CD4-positive, alpha-beta T cell treated with Interleukin-12 subunit alpha and Interleukin-12 subunit beta, for 1 hour (primary cell): ENCODE results near the gene OLFM3.

ENCODE experiments used
- DNase-seq: peaks from one replicate; pipeline ENCODE4 v3.0.0-alpha.2; 2020

OLFM3 gene

DNA sequence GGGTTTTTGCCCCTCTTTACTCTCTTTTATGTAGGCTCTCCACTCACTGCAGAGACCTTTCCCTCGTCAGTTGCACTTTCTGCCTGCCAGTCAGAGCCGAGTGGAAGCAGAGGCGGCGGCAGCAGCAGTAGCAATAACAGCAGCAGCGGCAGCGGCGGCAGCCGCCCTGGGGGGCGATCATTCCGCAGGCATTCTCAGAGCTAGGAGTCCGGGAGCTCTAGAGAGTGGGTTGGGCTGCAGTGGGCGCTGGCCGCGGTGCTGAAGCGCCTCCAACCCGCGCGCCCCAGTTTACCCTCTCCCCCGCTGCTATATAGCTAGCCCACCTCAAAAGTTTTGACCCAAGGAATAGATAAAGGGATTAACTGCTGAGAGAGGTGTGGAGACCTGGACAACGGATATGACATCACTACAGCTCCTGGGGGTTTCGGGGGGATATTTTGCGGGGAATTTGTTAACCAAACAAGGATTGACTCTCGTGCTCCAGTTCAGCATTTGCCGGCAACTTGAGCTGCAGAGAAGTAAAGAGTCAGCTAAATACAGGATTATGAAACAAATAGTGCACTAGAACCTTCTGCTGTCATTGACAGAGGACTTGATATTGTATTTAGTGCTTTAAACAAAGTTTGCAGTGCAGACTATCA, at the start of gene OLFM3:
Gene OLFM3 (minus strand): TSS at position 102 of the 641 bp plus-strand sequence.
- DNase-seq, result no peak

GRCh38 chr1:102045752-102046151, 49.0 kb upstream of the OLFM3 start:
- no peak for DNase-seq

GRCh38 chr1:102032534-102032933, 35.8 kb upstream of the OLFM3 start:
- no peak for DNase-seq

DNA sequence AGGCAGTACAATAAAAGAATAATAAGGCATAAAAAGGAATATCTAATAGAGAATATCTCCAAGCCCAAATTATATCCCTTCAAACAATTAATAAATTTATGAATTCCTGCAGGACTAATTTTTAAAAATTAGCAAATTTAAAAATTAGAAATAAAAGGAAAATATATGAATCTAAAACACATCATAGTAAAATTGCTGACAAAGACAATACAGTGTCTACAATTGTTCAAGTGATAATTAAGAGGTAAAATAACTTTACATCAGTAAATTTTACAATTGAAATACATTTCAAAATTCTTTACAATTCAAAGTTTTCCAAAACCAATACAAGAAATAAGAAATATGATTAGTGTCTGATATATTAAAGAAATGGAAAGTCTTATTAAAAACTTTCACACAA, 22.8 kb upstream of the OLFM3 start:
- no peak for DNase-seq

- no peak for DNase-seq
These were observed 19.0 kb upstream of the OLFM3 start for GRCh38 chr1:102015728-102016127.

DNA sequence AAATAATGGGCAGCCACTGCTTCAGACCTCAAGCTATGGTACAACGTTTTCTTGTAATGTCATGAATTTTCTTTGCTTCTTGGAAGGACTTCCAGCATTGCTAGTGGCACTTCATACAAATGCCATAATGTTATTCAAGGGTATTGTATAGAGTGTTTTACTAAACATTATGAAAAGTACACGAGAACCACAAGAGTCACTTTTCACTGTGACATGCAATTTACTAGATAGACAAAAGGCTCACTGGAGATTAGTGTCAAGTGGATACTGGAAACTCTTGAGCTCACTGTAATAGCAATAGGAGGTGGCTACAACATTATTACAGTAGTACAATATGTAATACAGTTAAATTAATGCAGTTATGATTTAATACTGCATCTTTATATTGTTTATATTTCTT, 5.3 kb upstream of the OLFM3 start:
- DNase-seq, result no peak

GRCh38 chr1:101995984-101996745, 561 bp downstream of the OLFM3 start:
- no peak for DNase-seq

- DNase-seq, result no peak
These were observed 3.0 kb downstream of the OLFM3 start for GRCh38 chr1:101993710-101994109.

DNA sequence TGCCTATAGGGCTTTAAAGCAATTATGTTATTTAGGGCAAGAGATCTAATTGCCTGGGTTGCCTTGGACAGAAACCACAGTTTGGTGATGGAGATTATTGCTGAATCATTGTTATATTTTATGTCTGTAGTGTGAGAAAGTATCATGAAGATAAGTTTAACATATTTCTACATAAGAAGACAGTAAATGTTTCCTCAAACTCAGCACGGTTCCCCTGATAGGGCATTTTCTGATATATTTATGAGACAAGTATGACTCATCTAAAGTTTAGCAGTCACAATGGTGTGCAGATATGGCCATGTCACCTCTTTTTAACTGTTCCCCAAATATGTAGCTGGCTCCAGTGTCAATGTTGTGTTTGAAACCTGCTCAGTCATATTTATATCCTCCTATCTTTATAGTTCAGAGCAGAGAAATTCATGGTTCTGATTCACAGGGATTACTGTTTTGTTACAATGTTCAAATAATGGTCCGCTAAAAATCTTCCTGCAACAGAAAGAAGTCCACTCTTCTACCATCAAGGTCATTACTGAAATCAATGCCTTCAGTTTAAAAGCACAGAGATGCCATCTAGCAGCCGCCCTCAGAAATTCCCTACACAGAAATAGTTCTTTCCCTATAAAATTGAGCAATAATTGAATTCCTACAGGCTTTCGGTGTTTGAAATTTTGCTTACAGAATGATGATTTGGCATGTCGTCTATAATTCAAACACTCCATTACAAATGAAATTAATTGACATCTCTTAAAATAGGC, 3.7 kb downstream of the OLFM3 start:
- no peak for DNase-seq

DNA sequence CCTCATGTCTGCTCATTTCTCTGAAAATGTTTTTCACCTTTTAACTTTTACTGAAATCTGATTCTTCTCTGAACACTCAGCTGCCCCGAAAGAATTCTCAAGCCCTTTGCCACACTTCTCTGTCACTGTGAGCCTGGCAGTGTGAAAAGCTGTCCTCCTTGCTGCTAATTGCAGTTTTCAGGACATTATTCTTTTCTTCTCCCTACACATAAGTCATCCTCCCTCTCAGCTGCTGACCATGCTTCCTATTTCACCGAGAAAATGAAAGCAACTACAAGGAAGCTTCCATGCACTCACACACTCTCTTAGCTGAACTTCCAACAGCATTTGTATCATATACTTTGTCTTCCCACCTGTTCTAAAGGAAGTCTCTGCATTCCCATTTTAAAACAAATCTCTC, 15.8 kb downstream of the OLFM3 start:
- DNase-seq, result no peak

DNA sequence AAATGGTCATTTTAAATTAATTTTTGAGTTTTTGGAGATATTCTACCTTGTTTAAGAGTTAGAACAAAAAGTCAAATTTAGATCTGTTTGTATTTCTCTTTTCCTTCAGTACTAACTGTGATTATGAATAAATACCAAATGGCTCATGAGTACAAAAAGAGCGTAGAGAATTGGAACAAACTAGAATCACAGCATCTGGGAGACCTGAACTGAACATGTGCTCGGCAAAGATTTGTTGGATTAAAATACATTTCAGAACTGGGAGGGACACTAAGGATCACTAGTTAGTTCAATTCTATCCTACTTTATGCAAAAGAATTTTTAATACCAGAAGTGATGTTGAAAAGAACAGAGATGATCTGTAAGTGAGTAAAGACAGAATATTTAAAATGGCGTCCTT, 19.5 kb downstream of the OLFM3 start:
- DNase-seq, result no peak

DNA sequence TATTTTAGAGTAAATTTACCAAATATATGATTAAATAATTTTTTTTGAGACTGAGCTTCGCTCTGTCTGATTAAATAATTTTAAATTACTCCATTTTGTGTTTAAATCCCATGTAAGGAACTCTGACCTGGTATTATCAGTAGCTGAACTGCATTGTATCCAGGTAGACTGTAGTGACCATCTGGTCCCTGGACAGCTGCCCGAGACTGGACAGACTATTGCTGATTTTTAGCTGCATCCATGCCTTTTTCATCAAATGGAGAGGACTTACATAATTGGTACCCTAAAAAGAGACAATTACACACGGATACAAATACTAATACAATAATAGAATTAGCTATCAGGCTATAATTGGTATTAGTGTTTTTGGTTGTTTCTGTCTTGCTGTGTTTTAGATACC, 20.6 kb downstream of the OLFM3 start:
- DNase-seq, result no peak

DNA sequence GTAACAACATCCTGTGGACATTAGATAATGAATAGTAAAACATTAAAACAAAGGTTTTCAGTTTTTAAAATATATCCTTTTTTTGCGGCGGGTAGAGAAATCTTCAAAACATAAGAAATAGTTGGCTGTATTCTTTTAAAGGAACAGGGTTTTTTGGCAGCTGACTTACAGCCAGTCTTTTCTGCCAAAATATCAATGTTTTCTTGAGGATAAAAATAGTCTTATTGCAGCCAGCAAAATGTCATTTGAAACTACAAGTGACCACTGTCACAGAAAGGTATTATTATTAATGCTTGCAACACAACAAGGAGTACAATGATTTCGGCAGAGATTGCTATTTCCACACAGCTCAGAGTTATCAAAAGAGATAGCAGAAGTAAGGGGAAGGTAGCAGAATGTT, 21.4 kb downstream of the OLFM3 start:
- no peak for DNase-seq

- no peak for DNase-seq
These were observed 22.0 kb downstream of the OLFM3 start for GRCh38 chr1:101974599-101975274.

- DNase-seq, result no peak
These were observed 25.4 kb downstream of the OLFM3 start for GRCh38 chr1:101971304-101971703.

GRCh38 chr1:101967871-101968270, 28.9 kb downstream of the OLFM3 start:
- DNase-seq, result no peak

DNA sequence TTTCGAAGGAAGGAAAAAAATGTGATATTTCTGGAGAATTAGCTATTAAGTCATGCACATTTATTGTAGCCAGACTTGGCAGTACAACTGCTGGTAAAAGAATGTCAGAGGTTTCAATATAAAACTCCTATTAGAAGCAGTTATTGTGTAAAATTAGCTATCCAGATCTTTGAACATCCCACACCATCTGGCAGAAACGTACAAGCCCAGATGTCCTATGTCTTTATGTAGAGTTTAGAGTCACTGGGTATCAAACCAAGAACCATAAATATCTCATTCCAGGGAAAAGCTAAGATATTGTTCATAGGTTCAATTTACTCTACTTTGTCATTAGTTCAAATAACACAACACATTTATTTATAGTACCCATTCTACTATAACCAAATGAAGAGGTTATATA, 31.4 kb downstream of the OLFM3 start:
- no peak for DNase-seq

DNA sequence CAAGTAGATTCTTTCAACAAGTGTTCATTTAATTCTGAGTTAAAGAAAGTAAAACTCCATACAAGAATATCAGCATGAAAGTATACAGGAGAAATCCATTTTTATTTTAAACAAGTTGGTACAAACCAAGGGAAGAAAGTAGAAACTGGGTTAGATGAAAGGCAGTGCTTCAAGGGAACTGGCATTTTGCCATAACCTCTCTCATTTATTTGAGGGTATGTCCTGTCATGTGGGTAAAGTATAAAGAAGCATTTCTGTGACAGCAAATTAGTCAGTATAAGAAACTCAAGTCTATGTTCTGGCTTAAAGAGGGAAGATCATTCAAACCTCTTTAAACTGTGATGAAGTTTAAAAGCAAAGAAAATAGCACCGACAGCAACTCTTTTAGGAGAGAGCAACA, 32.0 kb downstream of the OLFM3 start:
- no peak for DNase-seq

- no peak for DNase-seq
These were observed 36.6 kb downstream of the OLFM3 start for GRCh38 chr1:101960142-101960541.

- no peak for DNase-seq
These were observed 37.3 kb downstream of the OLFM3 start for GRCh38 chr1:101959456-101959855.

- no peak for DNase-seq
These were observed 39.0 kb downstream of the OLFM3 start for GRCh38 chr1:101957771-101958170.

- no peak for DNase-seq
These were observed 43.1 kb downstream of the OLFM3 start for GRCh38 chr1:101953623-101954022.

DNA sequence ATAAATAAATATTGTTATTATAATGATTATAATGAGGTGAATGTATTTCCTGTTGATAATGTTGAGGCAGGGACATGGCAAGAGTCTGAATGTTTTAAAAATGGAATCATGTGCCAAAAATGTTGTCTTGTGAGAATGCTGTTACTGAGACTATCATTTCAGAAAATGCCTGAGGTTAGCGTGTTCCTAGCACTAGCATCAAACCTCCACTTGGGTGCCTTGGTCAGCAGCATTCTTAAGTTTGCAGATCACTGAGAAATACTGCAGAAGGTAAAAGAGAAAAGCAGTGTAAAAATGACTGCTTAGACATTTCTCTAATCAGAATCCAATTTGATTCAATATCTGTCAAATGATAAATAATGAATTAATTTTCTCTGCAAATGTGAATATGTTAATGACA, 50.8 kb downstream of the OLFM3 start:
- DNase-seq, result no peak
